GM18505 (cell line): ENCODE data around the gene APEH.
"Not testable (repeated sequence)": the region's sequence is repeated elsewhere in the genome, so short reads cannot be mapped to it uniquely, and the experiment has no call there.

ENCODE experiments used
- ATAC-seq: cut with Tn5 transposase; IDR thresholded peaks from one replicate; pipeline ENCODE4 v1.9.1; 2021; ENCODE audit not compliant: unreplicated experiment
- POLR2A ChIP-seq: IDR thresholded peaks from 4 replicates; pipeline ENCODE4 v1.6.1; 2011; ENCODE audit warnings: borderline replicate concordance; ENCODE audit not compliant: insufficient read depth, insufficient read length; ENCODE audit errors: extremely low read depth

APEH gene

GRCh38 chr3:49689046-49689907 lies 15.1 kb downstream of the APEH start, which contains the start of the genes MST1 and RNF123:
TSS of gene MST1 (minus strand) at chr3:49689474. CDS start at chr3:49688691, 783 bp downstream.
TSS of gene RNF123 (plus strand) at chr3:49689557. CDS start at chr3:49691166, 1,609 bp downstream.
- TF ChIP-seq POLR2A, result peak; percentile 79
- peak; percentile 65 for ATAC-seq

GRCh38 chr3:49689908-49690624 lies 15.9 kb downstream of the APEH start:
- peak; percentile 3 for ATAC-seq

DNA sequence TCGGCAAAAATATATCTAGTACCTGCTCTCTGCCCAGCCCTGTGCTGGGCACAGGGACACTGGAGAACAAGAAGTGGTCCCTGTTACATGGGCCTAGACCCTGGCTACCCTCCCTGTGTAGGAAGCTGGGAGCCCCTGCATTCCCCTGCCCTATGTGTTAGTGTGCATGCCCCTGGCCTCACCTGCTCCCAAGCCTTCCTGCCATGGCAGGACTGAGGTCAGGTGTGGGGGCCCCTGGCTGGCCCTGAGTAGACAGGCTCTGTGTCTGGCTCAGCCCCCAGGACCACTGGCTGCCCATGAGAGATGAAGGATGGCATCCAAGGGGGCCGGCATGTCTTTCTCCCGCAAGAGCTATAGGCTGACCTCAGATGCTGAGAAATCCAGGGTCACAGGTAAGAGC lies 16.7 kb downstream of the APEH start:
- ATAC-seq, result not testable (repeated sequence)

DNA sequence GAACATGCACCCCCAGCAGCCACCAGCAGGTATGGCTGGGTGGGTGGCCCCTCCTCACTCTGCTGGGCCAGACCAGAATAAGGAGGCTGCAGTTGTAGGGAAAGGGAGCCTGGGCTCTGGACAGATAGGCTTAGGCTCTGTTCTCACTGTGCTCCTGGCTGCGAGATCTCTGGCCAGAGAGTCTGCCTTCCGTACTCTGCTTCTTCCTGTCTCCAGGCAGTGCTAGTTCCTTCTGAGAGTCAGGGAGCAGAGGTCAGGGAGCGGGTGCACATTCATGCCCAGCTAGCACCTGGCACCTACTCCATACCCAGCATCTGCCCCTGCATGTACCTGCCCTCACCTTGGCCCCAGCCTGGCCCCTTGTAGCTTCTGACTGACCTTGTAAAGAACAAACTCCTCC lies 17.3 kb downstream of the APEH start:
- ATAC-seq, result not testable (repeated sequence)

DNA sequence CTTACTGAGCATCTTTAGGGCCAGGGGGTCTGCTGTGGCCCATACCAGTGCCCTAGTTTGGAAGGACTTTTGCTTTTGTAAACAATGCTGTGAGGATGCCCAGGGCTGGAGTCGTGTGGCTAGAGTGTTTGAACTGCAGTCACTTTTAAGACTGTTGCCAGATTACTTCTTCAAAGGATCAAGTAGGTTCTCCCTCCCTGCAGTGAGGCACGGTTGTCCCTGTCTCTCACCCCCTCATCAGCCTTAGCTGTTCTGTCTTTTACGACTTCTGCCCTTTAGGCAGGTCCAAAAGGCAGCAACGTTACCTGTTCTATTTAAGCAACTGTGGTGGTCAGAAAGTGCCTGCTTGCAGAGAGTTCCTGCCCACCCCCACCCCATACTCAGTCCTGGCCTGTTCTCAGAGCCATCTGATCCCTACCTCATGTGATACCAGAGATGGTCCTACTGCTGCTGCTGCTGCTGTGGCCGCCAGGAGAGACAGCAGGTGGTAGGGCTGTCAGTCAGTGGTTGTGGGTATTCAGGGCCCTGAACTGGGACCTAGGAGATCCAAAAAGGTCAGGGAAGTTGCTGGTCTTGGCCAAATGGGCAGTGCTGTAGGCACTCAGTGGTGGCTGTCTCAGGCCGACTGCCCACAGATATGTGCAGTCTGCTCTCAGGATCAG lies 20.4 kb downstream of the APEH start:
- ATAC-seq, result not testable (repeated sequence)

DNA sequence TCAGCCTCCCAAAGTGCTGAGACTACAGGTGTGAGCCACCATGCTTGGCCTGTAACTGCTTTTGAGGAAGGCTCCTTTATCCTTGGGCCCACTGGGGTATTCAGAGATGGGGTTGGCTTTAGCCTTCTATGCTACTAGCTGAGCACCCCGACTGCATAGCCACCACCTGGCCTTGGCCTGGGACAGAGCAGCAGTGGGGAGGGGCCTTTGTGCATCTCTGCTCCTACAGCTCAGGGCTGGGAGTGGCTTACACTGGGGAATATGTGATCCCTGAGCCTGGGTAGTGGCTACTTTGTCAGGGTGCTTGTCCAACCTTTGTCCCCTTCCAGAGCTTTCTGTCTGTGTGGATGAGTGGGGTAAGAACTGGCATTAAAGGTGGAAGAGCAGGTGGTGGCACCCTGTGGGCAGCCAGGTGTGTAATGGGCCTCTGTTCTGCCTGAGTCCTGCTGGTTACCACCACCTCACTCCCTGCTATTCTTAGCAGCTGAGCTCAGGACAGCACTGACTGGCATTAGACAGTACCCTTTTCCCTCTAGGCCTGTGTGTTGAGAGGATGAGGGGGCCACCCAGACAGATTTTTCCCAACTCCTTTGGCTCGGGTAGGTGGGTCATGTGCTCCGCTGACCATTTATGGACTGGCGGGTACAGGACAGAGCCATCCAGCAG lies 21.3 kb downstream of the APEH start:
- ATAC-seq, result not testable (repeated sequence)

DNA sequence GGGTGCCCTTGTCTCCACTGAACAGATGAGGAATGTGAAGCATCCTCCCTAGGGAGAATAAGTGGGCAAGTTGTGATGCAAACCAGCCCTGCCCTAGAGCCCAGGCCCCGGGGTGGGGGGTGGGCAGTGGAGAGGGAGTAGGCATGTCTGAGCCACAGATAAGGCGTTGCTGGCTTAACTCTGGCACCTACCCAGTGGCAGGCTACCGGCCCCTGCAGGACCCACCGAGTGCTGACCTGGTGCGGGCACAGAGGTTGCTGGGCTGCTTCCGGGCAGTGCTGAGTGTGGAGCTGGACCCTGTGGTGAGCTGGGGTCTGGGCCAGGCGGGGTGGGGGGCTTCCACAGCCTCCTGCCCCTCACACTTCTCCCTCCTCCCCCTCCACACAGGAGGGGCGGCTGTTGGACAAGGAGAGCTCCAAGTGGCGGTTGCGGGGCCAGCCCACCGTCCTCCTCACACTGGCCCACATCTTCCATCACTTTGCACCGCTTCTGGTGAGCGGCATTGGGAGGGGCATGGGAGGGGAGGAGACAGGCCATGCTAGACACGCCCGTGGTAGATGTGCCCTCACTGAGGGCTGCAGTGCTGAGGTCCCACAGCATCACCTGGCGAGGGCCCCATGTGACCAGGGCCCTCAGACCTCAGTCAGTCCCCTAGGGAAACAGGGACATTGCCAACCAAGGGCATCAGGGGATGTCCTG lies 25.3 kb downstream of the APEH start:
- no peak for TF ChIP-seq POLR2A
- ATAC-seq, result no peak

- ATAC-seq, result no peak
- no peak for TF ChIP-seq POLR2A
These were observed 25.9 kb downstream of the APEH start for GRCh38 chr3:49700014-49700413.

DNA sequence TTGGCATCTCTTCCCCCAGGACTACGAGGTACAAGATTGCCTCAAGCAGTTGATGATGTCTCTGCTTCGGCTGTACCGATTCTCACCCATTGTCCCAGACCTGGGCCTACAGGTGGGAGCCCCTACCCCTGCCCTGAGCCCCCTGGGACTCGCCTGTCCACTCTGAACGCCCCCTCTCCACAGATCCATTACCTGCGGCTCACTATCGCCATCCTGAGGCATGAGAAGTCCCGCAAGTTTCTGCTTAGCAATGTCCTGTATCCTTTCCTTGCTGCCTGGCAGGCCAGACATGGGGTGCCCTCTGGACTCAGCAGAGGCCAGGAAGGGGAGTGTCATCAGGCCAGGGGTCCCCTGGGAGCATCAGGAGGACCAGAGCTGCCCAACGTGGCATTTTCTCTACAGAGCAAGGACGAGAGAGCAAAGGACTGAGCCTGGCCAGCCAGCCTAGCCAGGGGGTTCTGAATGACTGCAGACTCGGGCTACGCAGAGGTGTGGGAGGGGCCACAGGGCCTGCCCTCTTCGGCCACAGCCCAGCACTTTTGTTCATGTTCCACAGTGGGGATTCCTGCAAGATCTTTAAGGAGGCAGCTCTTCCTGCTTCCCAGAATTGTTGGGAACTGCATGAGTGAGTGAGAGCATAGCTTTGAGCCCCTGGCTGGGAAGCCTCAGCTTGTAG lies 26.4 kb downstream of the APEH start:
- no peak for TF ChIP-seq POLR2A
- no peak for ATAC-seq

DNA sequence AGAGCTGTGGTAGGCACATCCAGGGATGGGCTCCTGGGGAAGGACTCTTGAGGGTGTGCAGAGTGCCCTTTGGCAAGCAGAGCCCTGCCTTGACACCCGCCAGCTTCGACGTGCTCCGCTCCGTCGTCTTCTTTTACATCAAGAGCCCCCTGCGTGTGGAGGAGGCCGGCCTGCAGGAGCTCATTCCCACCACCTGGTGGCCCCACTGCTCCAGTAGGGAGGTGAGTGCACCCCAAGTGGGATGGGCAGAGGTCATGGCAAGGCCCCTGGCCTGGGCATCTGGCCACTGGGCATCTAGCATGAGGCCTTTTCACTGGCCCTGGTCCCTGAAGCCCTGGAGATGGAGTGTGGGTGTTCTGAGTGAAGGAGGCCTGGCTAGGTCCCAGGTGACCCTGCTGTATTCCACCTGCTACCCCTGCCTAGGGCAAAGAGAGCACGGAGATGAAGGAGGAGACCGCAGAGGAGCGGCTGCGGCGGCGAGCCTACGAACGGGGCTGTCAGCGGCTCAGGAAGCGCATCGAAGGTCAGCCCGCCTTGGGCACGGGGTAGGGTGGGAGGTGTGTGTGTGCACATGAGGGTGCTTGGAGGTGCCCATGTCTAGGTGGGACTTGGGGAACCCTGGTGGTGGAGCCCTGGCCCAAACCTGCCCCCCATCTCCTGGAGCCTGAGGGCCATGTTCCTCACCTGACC lies 27.4 kb downstream of the APEH start:
- ATAC-seq, result no peak
- no peak for TF ChIP-seq POLR2A

GRCh38 chr3:49702672-49703071 lies 28.5 kb downstream of the APEH start:
- no peak for TF ChIP-seq POLR2A
- ATAC-seq, result no peak

DNA sequence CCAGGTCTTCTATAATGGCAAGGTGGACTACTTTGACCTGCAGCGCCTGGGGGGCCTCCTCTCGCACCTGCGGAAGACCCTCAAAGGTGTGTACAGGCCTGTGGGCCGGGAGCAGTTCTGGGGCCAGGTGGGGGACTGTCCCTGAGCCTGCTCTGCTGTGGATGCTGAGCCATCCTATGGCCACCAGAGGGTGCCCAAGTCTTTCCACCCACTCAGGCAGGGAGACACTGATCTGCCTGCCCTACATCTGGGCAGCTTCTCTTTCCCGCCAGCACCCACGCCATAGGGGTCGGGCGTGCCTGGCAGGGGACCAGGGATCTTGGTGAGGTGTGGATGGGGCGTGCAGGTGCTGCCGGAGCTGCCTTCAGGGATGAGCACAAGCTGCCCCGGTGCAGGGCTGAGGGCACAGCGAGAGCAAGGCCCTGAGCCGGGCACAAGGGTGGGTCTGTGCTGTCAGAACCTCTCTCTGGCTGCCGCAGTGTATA lies 29.3 kb downstream of the APEH start:
- no peak for TF ChIP-seq POLR2A
- no peak for ATAC-seq

- ATAC-seq, result no peak
- TF ChIP-seq POLR2A, result no peak
These were observed 29.8 kb downstream of the APEH start for GRCh38 chr3:49703956-49704355.
